HFFc6 (cell line): ENCODE results near the gene LYPLA2. TPM values are rescaled to one million over a fixed set of nuclear protein-coding genes. Genes with fewer than 3 reads are reported as not detected.

Source experiments
- DNase-seq: peaks from one replicate; pipeline ENCODE4 v3.0.0-alpha.2; 2018
- H3K27ac Mint-ChIP-seq: 2 replicates; pipeline ENCODE4 v1.8.0; 2020; ENCODE audit warnings: mild to moderate bottlenecking, mixed read lengths
- H3K27me3 Mint-ChIP-seq: 2 replicates; pipeline ENCODE4 v1.8.0; 2021; ENCODE audit warnings: mild to moderate bottlenecking, moderate library complexity, mixed read lengths; ENCODE audit not compliant: insufficient read depth
- H3K36me3 Mint-ChIP-seq: 2 replicates; pipeline ENCODE4 v1.8.0; 2021; ENCODE audit warnings: low read depth, mixed read lengths
- H3K4me1 Mint-ChIP-seq: 2 replicates; pipeline ENCODE4 v1.8.0; 2020; ENCODE audit warnings: low read depth, mixed read lengths
- H3K4me3 Mint-ChIP-seq: 2 replicates; pipeline ENCODE4 v1.8.0; 2020; ENCODE audit warnings: mild to moderate bottlenecking, moderate library complexity, mixed read lengths
- H3K9me3 Mint-ChIP-seq: 2 replicates; pipeline ENCODE4 v1.8.0; 2020; ENCODE audit warnings: mild to moderate bottlenecking, mixed read lengths
- CTCF ChIP-seq: fragments of 200-600 bp; sonication (generic); IDR thresholded peaks from 2 replicates; pipeline ENCODE4 v1.5.0; 2021; ENCODE audit warnings: antibody characterized with exemption, mild to moderate bottlenecking
- total RNA-seq, 6 experiments: library from RNA; stranded (reverse); fragmentation: NEBNext Ultra II Directional; extraction: Animal tissue kit (Norgen Biotek cat#: 25700); gene quantifications; 2 replicates in 1 of 6; 3 replicates in 5 of 6; pipeline ENCODE4 v1.2.3, GENCODE V29; 2021

The LYPLA2 gene
- total RNA-seq, 6 experiments from 2014 or later = 55.7 to 65.0 (median 59.8) TPM

- no peaks in the 10 kb centered on the region for H3K9me3 Mint-ChIP-seq
- no peak for DNase-seq
- H3K4me3 Mint-ChIP-seq = no peak overlapping the region
- peaks cover 31% of the 10 kb centered on the region for H3K4me1 Mint-ChIP-seq
- H3K36me3 Mint-ChIP-seq = peaks cover 32% of the 10 kb centered on the region
- H3K27me3 Mint-ChIP-seq = 0 out of 2 replicates have a peak, but pooled peaks cover 2% of the 10 kb centered on the region
- H3K27ac Mint-ChIP-seq = no peak overlapping the region
- no peak for TF ChIP-seq CTCF
Measured at GRCh38 chr1:23784846-23785245, 6.1 kb upstream of the LYPLA2 start.

- H3K4me1 Mint-ChIP-seq = peaks cover 34% of the 10 kb centered on the region
- TF ChIP-seq CTCF = no peak
- H3K4me3 Mint-ChIP-seq = no peak overlapping the region
- DNase-seq = no peak
- peaks cover 32% of the 10 kb centered on the region for H3K36me3 Mint-ChIP-seq
- H3K27me3 Mint-ChIP-seq = peaks cover 7% of the 10 kb centered on the region; the same call in 1 of the 2 replicates
- H3K27ac Mint-ChIP-seq = peak overlapping the region; percentile 21; the same call in 1 of the 2 replicates
- H3K9me3 Mint-ChIP-seq = no peaks in the 10 kb centered on the region
Measured at GRCh38 chr1:23787701-23788100, 3.2 kb upstream of the LYPLA2 start.

GRCh38 chr1:23788695-23789094, 2.2 kb upstream of the LYPLA2 start:
- peaks cover 34% of the 10 kb centered on the region for H3K4me1 Mint-ChIP-seq
- DNase-seq = no peak
- H3K9me3 Mint-ChIP-seq = no peaks in the 10 kb centered on the region
- no peak for TF ChIP-seq CTCF
- 0 out of 2 replicates have a peak overlapping the region, but pooled peaks have one; percentile 54 for H3K4me3 Mint-ChIP-seq
- H3K27ac Mint-ChIP-seq = peak overlapping the region; percentile 87
- peaks cover 12% of the 10 kb centered on the region; the same call in 1 of the 2 replicates for H3K27me3 Mint-ChIP-seq
- peaks cover 32% of the 10 kb centered on the region for H3K36me3 Mint-ChIP-seq

- H3K36me3 Mint-ChIP-seq = peaks cover 18% of the 10 kb centered on the region
- no peak for DNase-seq
- H3K4me1 Mint-ChIP-seq = peaks cover 34% of the 10 kb centered on the region
- H3K9me3 Mint-ChIP-seq = no peaks in the 10 kb centered on the region
- peak overlapping the region; percentile 99 for H3K4me3 Mint-ChIP-seq
- H3K27me3 Mint-ChIP-seq = peaks cover 14% of the 10 kb centered on the region; the same call in 1 of the 2 replicates
- no peak for TF ChIP-seq CTCF
- H3K27ac Mint-ChIP-seq = peak overlapping the region; percentile 87
Measured at GRCh38 chr1:23791516-23792047, 637 bp downstream of the LYPLA2 start.

- Mint-ChIP-seq H3K4me3 (peak overlapping the region; percentile 99), H3K27ac (peak overlapping the region; percentile 87), H3K36me3 (peaks cover 13% of the 10 kb centered on the region), H3K9me3 (no peaks in the 10 kb centered on the region), H3K4me1 (peaks cover 34% of the 10 kb centered on the region), H3K27me3 (peaks cover 14% of the 10 kb centered on the region; the same call in 1 of the 2 replicates)
- TF ChIP-seq CTCF = no peak
- DNase-seq = no peak
Measured at GRCh38 chr1:23792151-23792945, 1.4 kb downstream of the LYPLA2 start.
